Heart right ventricle (tissue), 16 donors: Measurements from ENCODE around the gene NUP155. TPM values are rescaled to one million over a fixed set of nuclear protein-coding genes. Genes with fewer than 3 reads are reported as not detected.

Experiments
- ATAC-seq, 8 donors: fragments of 200-7000 bp; cut with Tn5 transposase; one replicate each; pipeline ENCODE4 v1.9.1; 2020; ENCODE audit warnings: mild to moderate bottlenecking in 8 of 8, moderate library complexity in 8 of 8, moderate number of reproducible peaks in 1 of 8
- DNase-seq, 2 donors: peaks; one replicate each; pipeline ENCODE4 v3.0.0-alpha.2; 2020
- H3K27ac ChIP-seq, 10 donors: fragments of 200-600 bp; sonication (generic) in 2 of 10; one replicate each; pipeline versions ENCODE4 v1.5.0 to v1.8.0; 2020 to 2022; ENCODE audit warnings: mild to moderate bottlenecking in 3 of 10
- H3K27me3 ChIP-seq, 7 donors: fragments of 200-600 bp; one replicate each; pipeline ENCODE4 v1.8.0; 2021 to 2022; ENCODE audit warnings: mild to moderate bottlenecking in 2 of 7
- H3K36me3 ChIP-seq, 9 donors: fragments of 200-600 bp; sonication (generic) in 1 of 9; one replicate each; pipeline versions ENCODE4 v1.5.0 to v1.8.0; 2020 to 2022; ENCODE audit warnings: mild to moderate bottlenecking in 2 of 9
- H3K4me1 ChIP-seq, 9 donors: fragments of 200-600 bp; sonication (generic) in 1 of 9; one replicate each; pipeline versions ENCODE4 v1.5.0 to v1.8.0; 2020 to 2022; ENCODE audit warnings: mild to moderate bottlenecking in 4 of 9
- H3K4me3 ChIP-seq, 10 donors: fragments of 200-600 bp; sonication (generic) in 2 of 10; one replicate each; pipeline versions ENCODE4 v1.5.0 to v1.8.0; 2020 to 2022; ENCODE audit warnings: mild to moderate bottlenecking in 7 of 10, moderate library complexity in 2 of 10
- H3K9me3 ChIP-seq, 11 donors: fragments of 200-600 bp in 10 of 11; sonication (generic) in 2 of 11; one replicate each; pipeline versions ENCODE4 v1.5.0 to v1.8.0; 2013 to 2022; ENCODE audit warnings: mild to moderate bottlenecking in 2 of 11, control low read depth in 1 of 11, moderate library complexity in 1 of 11
- CTCF ChIP-seq, 9 donors: fragments of 200-600 bp; sonication (generic) in 2 of 9; IDR thresholded peaks; one replicate each; pipeline versions ENCODE4 v1.5.0 to v1.8.0; 2021 to 2022; ENCODE audit warnings: antibody characterized with exemption in 9 of 9, mild to moderate bottlenecking in 5 of 9, moderate library complexity in 1 of 9
- WGBS, 2 donors: extraction: QIAGEN DNeasy Blood & Tissue Kit; methylation state at CpG; one replicate each; pipeline ENCODE4 v1.1.7; 2013; ENCODE audit warnings: inconsistent platforms in 1 of 2; 5-methylcytosine and 5-hydroxymethylcytosine counted together
- intact Hi-C, 10 donors: fragments of 100-400 bp; cut with DNase I; formaldehyde crosslinking; loops; one replicate each; pipeline versions ENCODE4 v1.11.1 to v1.14.2; 2022
- polyA plus RNA-seq, 2 donors: library from polyadenylated mRNA; stranded (reverse); fragments of 200-250 nt; gene quantifications; one replicate each; pipeline ENCODE4 v1.2.3, GENCODE V29; 2013
- total RNA-seq, 10 donors: library from RNA; stranded (reverse); fragmentation: NEBNext Ultra II Directional in 3 of 10; extraction: Animal tissue kit (Norgen Biotek cat#: 25700) in 3 of 10; gene quantifications; one replicate each; pipeline versions ENCODE4 v1.2.1 to v1.2.4, GENCODE V29; 2021 to 2023
- donor health status: Arrhythmogenic right ventricular cardiomyopathy.
- donor health status: ischemic (EF 13 %, LVEDD 7.1; RV severe dilation, severe dysfunction).
- donor health status: healthy with polysubstance abuse.
- donor health status: DM: no; HTN: yes; CAD: no.
- donor health status: DM: no; HTN: no; CAD: no.
- donor health status: ischemic (EF 25% LVEDD 6.9; RV normal size, moderate dysfunction).
- donor health status: ischemic (EF 25% LVEDD 5.7; RV mildly dilated, moderate dysfunction).
- donor health status: healthy.
- donor health status: DM: yes; HTN: yes; CAD: no.
- donor health status: Ischemic cardiomyopathy.
- donor health status: ischemic (EF 35%, LVEDD 5.7; RV mildly dilated, moderate dysfunction).
- donor health status: nonischemic (EF 11% LVEDD 7.7; RV severe dilation, severe dysfunction).
- donor health status: DM: yes; HTN: yes; CAD: no.
- donor health status: PGD.
- donor health status: ischemic (EF 29% LVEDD 5.4; RV normal size, mild dysfunction).
- donor health status: nonischemic (EF 23%, LVEDD 6.1; RV moderate dilation, normal function).

NUP155 gene
- total and polyA plus RNA-seq, 12 donors: 2.2 to 16.0 (median 13.5) TPM

GRCh38 chr5:37326536-37326935 is 44.4 kb downstream of the NUP155 start:
- no peak for TF ChIP-seq CTCF (IDR thresholded peaks at IDR 0.05)
- DNase-seq: no peak
- Histone ChIP-seq H3K27me3 (no peaks in the 10 kb centered on the region), H3K4me1 (no peaks in the 10 kb centered on the region), H3K4me3 (no peak overlapping the region), H3K36me3 (peaks cover 0 to 100% (median 66%) of the 10 kb centered on the region in 9 donors), H3K27ac (no peak overlapping the region), H3K9me3 (no peaks in the 10 kb centered on the region)
- intact Hi-C loops: loop anchor here in 1 of 10 donors (10.0 kb wide), 1 partner anchor 152 kb away; no protein-coding TSS in a partner anchor
- ATAC-seq: no peak

GRCh38 chr5:37323607-37324006 is 47.3 kb downstream of the NUP155 start:
- DNase-seq (no peak), ATAC-seq (no peak)
- TF ChIP-seq CTCF (IDR thresholded peaks at IDR 0.05): no peak
- Histone ChIP-seq H3K4me3 (no peak overlapping the region), H3K27me3 (no peaks in the 10 kb centered on the region), H3K36me3 (peaks cover 0 to 100% (median 48%) of the 10 kb centered on the region in 9 donors), H3K4me1 (no peaks in the 10 kb centered on the region), H3K27ac (no peak overlapping the region), H3K9me3 (no peaks in the 10 kb centered on the region)
- 91 to 98% methylated on average over 1 of the region's 1 CpG for WGBS, 2 donors
- intact Hi-C loops: loop anchor here in 1 of 10 donors (10.0 kb wide), 1 partner anchor 149 kb away; no protein-coding TSS in a partner anchor

- 94% methylated on average over 3 of the region's 3 CpGs for WGBS, 2 donors
- intact Hi-C loops: loop anchor here in 1 of 10 donors (10.0 kb wide), 1 partner anchor 274 kb away; no protein-coding TSS in a partner anchor
- no peak for ATAC-seq
Observed at GRCh38 chr5:37319037-37319782, 51.7 kb downstream of the NUP155 start.

GRCh38 chr5:37316027-37316426 is 54.9 kb downstream of the NUP155 start:
- intact Hi-C loops: loop anchor here in 1 of 10 donors (10.0 kb wide), 1 partner anchor 271 kb away; no protein-coding TSS in a partner anchor
- Histone ChIP-seq H3K4me3 (no peak overlapping the region), H3K9me3 (no peaks in the 10 kb centered on the region), H3K27ac (no peak overlapping the region), H3K27me3 (no peaks in the 10 kb centered on the region), H3K36me3 (peaks cover 0 to 100% (median 48%) of the 10 kb centered on the region in 9 donors), H3K4me1 (peaks cover 0 to 9% (median 0%) of the 10 kb centered on the region in 9 donors)
- ATAC-seq (no peak), DNase-seq (no peak)
- no peak for TF ChIP-seq CTCF (IDR thresholded peaks at IDR 0.05)
- 95 to 96% methylated on average over 4 of the region's 4 CpGs for WGBS, 2 donors

More at GRCh38 chr5:37319037-37319782, 51.7 kb downstream of the NUP155 start:
- H3K4me3 ChIP-seq: no peak overlapping the region
- TF ChIP-seq CTCF (IDR thresholded peaks at IDR 0.05): no peak
- H3K27me3 ChIP-seq: no peaks in the 10 kb centered on the region
- H3K27ac ChIP-seq: no peak overlapping the region
- H3K9me3 ChIP-seq: no peaks in the 10 kb centered on the region
- H3K4me1 ChIP-seq: peaks cover 0 to 9% (median 0%) of the 10 kb centered on the region in 9 donors
- peaks cover 0 to 100% (median 42%) of the 10 kb centered on the region in 9 donors for H3K36me3 ChIP-seq
- DNase-seq: no peak
